ENCODE measurements around the gene AP2S1.
"Not testable (repeated sequence)": the region's sequence is repeated elsewhere in the genome, so short reads cannot be mapped to it uniquely, and the experiment has no call there.

AP2S1 gene

DNA sequence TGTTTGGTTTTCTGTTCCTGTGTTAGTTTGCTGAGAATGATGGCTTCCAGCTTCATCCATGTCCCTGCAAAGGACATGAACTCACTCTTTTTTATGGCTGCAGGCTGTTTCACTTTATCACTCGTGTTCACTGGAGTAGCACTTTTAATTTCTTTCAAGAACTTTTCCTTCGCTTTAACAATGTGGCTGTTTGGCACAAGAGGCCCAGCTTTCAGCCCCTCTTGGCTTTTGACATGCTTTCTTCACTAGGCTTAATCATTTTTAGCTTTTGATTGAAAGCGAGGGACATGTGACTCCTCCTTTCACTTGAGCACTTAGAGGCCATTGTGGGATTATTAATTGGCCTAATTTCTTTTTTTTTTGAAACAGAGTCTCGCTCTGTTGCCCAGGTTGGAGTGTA is 32.1 kb upstream of the AP2S1 start:
- not testable (repeated sequence) for H3K27me3 ChIP-seq (ENCODE audit: control insufficient read depth, insufficient read depth, low read length); H3K36me3 ChIP-seq (ENCODE audit: control insufficient read depth, insufficient read depth, low read length); H3K9ac ChIP-seq (ENCODE audit: low read length); H3K27ac ChIP-seq (ENCODE audit: low read depth, low read length); H3K4me1 ChIP-seq (ENCODE audit: control insufficient read depth, insufficient read depth, low read length); H3K9me3 ChIP-seq (ENCODE audit: control insufficient read depth, insufficient read depth, low read depth, low read length); H3K4me3 ChIP-seq (ENCODE audit: low read depth, low read length)

DNA sequence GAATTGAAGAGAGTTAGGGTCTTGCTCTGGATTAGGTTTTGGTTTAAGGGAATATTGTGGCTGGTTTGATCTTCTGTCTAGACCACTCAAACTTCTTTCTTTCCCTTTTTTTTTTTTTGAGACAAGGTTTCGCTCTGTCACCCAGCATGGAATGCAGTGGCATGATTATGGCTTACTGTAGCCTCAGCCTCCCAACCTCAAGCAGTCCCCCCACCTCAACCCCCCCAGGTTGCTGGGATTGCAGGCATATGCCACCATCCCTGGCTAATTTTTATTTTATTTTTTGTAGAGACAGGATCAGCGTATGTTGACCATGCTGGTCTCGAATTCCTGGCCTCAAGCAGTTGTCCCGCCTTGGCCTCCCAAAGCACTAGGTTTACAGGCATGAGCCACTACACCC is 31.4 kb upstream of the AP2S1 start:
- H3K9ac ChIP-seq (ENCODE audit: low read length) = no peak overlapping the region
- no peak overlapping the region for H3K27ac ChIP-seq (ENCODE audit: low read depth, low read length)
- no peaks in the 10 kb centered on the region for H3K9me3 ChIP-seq (ENCODE audit: control insufficient read depth, insufficient read depth, low read depth, low read length)
- no peak overlapping the region for H3K4me3 ChIP-seq (ENCODE audit: low read depth, low read length)
- H3K4me1 ChIP-seq (ENCODE audit: control insufficient read depth, insufficient read depth, low read length) = no peaks in the 10 kb centered on the region
- H3K36me3 ChIP-seq (ENCODE audit: control insufficient read depth, insufficient read depth, low read length) = no peaks in the 10 kb centered on the region
- no peaks in the 10 kb centered on the region for H3K27me3 ChIP-seq (ENCODE audit: control insufficient read depth, insufficient read depth, low read length)

DNA sequence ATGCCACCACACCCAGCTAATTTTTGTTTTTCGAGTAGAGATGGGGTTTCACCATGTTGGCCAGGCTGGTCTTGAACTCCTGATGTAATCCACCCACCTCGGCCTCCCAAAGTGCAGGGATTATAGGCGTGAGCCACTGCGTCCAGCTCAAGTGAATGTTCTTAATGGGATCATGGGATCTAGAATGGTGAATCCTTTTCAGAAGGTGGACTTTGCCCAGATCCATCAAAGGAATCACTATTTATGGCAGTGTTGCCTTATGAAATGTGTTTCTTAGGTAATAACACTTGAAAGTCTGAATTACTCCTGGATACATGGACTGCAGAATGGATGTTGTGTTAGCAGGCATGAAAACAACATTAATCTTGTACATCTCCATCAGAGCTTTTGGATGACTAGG is 30.4 kb upstream of the AP2S1 start:
- Histone ChIP-seq H3K4me3 (ENCODE audit: low read depth, low read length) (no peak overlapping the region), H3K9me3 (ENCODE audit: control insufficient read depth, insufficient read depth, low read depth, low read length) (no peaks in the 10 kb centered on the region), H3K27me3 (ENCODE audit: control insufficient read depth, insufficient read depth, low read length) (no peaks in the 10 kb centered on the region), H3K27ac (ENCODE audit: low read depth, low read length) (no peak overlapping the region), H3K36me3 (ENCODE audit: control insufficient read depth, insufficient read depth, low read length) (no peaks in the 10 kb centered on the region), H3K9ac (ENCODE audit: low read length) (no peak overlapping the region), H3K4me1 (ENCODE audit: control insufficient read depth, insufficient read depth, low read length) (no peaks in the 10 kb centered on the region)

DNA sequence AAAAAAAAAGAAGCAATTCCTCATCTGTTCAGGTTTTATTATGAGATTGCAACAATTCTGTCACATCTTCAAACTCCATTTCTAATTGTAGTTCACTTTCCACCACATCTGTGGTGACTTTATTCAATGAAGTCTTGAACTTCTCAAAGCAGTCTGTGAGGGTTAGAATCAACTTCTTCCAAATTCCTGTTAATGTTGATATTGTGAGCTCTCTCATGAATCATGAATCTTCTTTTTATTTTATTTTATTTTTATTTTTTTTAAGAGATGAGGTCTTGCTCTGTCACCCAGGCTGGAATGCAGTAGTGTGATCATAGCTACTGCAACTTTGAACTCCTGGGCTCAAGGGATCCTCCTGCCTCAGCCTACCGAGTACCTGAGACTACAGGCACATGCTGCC is 29.8 kb upstream of the AP2S1 start:
- Histone ChIP-seq H3K27me3 (ENCODE audit: control insufficient read depth, insufficient read depth, low read length) (no peaks in the 10 kb centered on the region), H3K27ac (ENCODE audit: low read depth, low read length) (no peak overlapping the region), H3K9ac (ENCODE audit: low read length) (no peak overlapping the region), H3K9me3 (ENCODE audit: control insufficient read depth, insufficient read depth, low read depth, low read length) (no peaks in the 10 kb centered on the region), H3K36me3 (ENCODE audit: control insufficient read depth, insufficient read depth, low read length) (no peaks in the 10 kb centered on the region), H3K4me3 (ENCODE audit: low read depth, low read length) (no peak overlapping the region), H3K4me1 (ENCODE audit: control insufficient read depth, insufficient read depth, low read length) (0 out of 2 replicates have a peak, but pooled peaks cover under 1% of the 10 kb centered on the region)

DNA sequence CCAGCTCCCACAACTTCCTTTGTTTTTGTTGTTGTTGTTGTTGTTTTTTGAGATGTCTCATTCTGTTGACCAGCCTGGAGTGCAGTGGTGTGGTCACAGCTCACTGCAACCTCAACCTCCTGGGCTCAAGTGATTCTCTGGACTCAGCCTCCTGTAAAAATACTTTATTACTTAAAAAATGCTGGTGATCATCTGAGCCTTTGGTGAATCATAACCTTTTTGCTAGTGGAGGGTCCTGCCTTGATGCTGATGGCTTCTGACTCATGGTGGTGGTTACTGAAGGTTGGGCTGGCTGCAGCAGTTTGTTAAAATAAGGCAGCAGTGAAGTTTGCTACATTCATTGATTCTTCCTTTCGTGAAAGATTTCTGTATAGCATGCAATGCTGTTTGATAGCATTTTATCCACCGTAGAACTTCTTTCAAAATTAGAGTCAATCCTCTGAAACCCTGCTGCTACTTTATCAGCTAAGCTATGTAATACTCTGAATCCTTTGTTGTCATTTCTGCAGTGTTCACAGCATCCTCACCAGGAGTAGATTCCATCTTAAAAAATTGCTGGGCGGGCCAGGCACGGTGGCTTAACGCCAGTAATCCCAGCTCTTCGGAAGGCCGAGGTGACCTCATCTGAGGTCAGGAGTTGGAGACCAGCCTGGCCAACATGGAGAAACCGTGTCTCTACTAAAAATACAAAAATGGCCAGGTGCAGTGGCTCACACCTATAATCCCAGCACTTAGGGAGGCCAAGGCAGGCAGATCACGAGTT is 28.1 kb upstream of the AP2S1 start:
- H3K36me3 ChIP-seq (ENCODE audit: control insufficient read depth, insufficient read depth, low read length) = no peaks in the 10 kb centered on the region
- no peaks in the 10 kb centered on the region for H3K27me3 ChIP-seq (ENCODE audit: control insufficient read depth, insufficient read depth, low read length)
- H3K9me3 ChIP-seq (ENCODE audit: control insufficient read depth, insufficient read depth, low read depth, low read length) = no peaks in the 10 kb centered on the region
- no peak overlapping the region for H3K27ac ChIP-seq (ENCODE audit: low read depth, low read length)
- 0 out of 2 replicates have a peak, but pooled peaks cover 4% of the 10 kb centered on the region for H3K4me1 ChIP-seq (ENCODE audit: control insufficient read depth, insufficient read depth, low read length)
- H3K4me3 ChIP-seq (ENCODE audit: low read depth, low read length) = no peak overlapping the region
- H3K9ac ChIP-seq (ENCODE audit: low read length) = no peak overlapping the region

DNA sequence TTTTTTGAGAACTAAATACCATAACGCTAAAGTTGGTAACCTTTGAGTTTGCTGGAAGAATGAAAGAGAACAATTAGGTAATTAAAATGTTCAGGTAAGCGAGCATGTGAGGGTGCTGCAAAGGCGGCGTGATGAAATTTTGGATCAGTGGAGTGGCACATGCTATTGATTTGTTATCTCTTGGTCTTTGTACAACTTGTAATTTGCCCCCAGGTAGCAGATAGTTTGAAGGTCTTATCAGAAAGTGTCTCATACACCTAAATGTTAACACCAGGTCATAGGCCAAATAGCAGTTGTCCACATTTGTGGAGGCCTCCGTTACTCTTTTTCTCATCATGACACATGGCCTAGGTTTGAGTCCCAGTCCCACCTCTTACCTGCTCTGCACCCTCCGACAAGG is 25.0 kb upstream of the AP2S1 start:
- H3K9me3 ChIP-seq (ENCODE audit: control insufficient read depth, insufficient read depth, low read depth, low read length) = no peaks in the 10 kb centered on the region
- H3K4me1 ChIP-seq (ENCODE audit: control insufficient read depth, insufficient read depth, low read length) = 0 out of 2 replicates have a peak, but pooled peaks cover 4% of the 10 kb centered on the region
- H3K4me3 ChIP-seq (ENCODE audit: low read depth, low read length) = no peak overlapping the region
- no peak overlapping the region for H3K9ac ChIP-seq (ENCODE audit: low read length)
- H3K27me3 ChIP-seq (ENCODE audit: control insufficient read depth, insufficient read depth, low read length) = no peaks in the 10 kb centered on the region
- H3K27ac ChIP-seq (ENCODE audit: low read depth, low read length) = peak overlapping the region; percentile 10; the same call in 1 of the 2 replicates
- H3K36me3 ChIP-seq (ENCODE audit: control insufficient read depth, insufficient read depth, low read length) = no peaks in the 10 kb centered on the region

DNA sequence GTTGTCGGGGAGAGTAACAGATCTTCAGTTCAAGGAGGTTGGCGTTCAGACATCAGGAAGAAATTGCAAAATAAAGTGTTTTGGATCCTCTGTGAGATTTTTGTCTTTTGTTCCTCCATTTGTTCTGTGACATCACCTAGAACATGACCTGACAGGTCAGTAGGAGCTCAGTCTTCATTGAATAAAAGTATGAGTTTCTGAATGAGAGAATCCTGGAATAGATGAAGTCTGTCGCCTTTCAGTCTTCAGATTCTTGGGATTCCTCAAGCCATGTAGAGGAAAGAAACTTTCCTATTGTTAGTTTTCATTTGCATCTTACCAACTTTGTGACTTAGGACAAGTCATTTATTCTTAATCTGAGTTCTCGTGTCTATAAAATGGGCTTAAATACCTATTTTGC is 24.6 kb upstream of the AP2S1 start:
- Histone ChIP-seq H3K9me3 (ENCODE audit: control insufficient read depth, insufficient read depth, low read depth, low read length) (no peaks in the 10 kb centered on the region), H3K36me3 (ENCODE audit: control insufficient read depth, insufficient read depth, low read length) (no peaks in the 10 kb centered on the region), H3K4me3 (ENCODE audit: low read depth, low read length) (no peak overlapping the region), H3K9ac (ENCODE audit: low read length) (no peak overlapping the region), H3K27me3 (ENCODE audit: control insufficient read depth, insufficient read depth, low read length) (no peaks in the 10 kb centered on the region), H3K4me1 (ENCODE audit: control insufficient read depth, insufficient read depth, low read length) (0 out of 2 replicates have a peak, but pooled peaks cover 4% of the 10 kb centered on the region), H3K27ac (ENCODE audit: low read depth, low read length) (peak overlapping the region; percentile 10; the same call in 1 of the 2 replicates)

DNA sequence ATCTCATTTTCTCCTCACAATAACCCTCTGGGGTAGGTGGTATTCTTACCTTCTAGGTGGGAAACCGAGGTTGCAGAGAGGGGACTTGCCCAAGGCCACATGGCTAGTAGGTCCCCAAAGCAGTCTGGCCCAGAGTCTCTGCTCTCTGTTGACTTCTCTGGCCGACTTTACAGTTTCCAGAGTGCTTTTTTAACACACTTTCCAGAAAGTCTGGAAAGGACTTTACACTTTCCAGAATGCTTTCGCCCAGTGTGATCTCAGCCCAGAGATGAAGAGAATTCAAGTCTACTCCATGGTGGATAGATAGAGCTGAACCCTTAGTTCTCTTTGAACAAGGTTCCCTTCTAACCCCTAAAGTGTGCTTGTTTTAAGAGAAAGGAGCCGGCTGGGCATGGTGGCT is 22.3 kb upstream of the AP2S1 start:
- Histone ChIP-seq H3K9me3 (ENCODE audit: control insufficient read depth, insufficient read depth, low read depth, low read length) (no peaks in the 10 kb centered on the region), H3K27ac (ENCODE audit: low read depth, low read length) (no peak overlapping the region), H3K27me3 (ENCODE audit: control insufficient read depth, insufficient read depth, low read length) (no peaks in the 10 kb centered on the region), H3K36me3 (ENCODE audit: control insufficient read depth, insufficient read depth, low read length) (no peaks in the 10 kb centered on the region), H3K9ac (ENCODE audit: low read length) (no peak overlapping the region), H3K4me3 (ENCODE audit: low read depth, low read length) (no peak overlapping the region), H3K4me1 (ENCODE audit: control insufficient read depth, insufficient read depth, low read length) (0 out of 2 replicates have a peak, but pooled peaks cover 4% of the 10 kb centered on the region)

DNA sequence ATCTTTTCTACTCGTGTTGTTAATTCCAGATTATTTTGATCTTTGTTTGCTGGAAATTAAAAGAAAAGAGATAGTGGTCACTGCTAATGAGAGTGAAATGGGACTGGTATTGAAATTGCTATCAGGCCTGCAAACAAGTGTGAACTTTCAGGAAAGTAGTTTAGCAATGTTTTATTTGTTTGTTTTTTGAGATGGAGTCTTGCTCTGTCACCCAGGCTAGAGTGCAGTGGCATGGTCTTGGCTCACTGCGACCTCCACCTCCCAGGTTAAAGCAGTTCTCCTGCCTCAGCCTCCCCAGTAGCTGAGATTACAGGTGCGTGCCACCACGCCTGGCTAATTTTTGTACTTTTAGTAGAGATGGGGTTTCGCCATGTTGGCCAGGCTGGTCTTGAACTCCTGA is 20.5 kb upstream of the AP2S1 start:
- not testable (repeated sequence) for H3K9me3 ChIP-seq (ENCODE audit: control insufficient read depth, insufficient read depth, low read depth, low read length); H3K4me3 ChIP-seq (ENCODE audit: low read depth, low read length); H3K9ac ChIP-seq (ENCODE audit: low read length); H3K36me3 ChIP-seq (ENCODE audit: control insufficient read depth, insufficient read depth, low read length); H3K27ac ChIP-seq (ENCODE audit: low read depth, low read length); H3K27me3 ChIP-seq (ENCODE audit: control insufficient read depth, insufficient read depth, low read length)
- peaks cover 19% of the 10 kb centered on the region for H3K4me1 ChIP-seq (ENCODE audit: control insufficient read depth, insufficient read depth, low read length)

DNA sequence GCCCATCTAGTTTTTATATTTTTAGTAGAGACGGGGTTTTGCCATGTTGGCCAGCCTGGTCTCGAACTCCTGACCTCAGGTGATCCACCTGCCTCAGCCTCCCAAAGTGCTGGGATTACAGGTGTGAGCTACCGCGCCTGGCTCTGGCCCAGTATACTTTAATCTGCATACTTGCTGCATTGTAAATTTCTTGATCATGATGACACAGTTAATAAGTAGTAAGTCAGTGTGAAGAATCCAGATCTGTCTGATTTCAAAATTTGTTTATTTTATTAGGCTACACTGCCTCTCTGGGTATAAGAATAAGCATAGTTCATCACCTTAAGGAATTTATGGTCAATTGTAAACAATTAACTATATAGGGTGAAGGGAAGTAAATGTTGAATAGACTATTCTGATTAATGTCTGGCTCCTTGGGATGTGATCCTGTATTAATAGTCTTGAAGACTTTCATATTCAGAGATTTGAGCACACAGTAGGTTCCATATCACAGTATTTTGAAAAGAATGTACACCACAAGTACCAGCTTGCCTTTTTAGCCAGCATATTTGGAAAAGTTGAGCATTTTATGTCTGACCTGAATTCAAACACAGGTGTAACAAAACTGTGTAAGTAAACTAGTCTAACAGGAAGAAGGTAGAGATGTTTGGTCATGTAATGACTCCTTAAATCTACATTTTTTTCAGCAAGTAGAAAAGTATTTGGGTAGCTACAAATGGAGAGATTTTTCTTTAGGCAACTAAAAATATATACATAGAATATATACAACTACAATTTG is 17.6 kb upstream of the AP2S1 start:
- Histone ChIP-seq H3K27me3 (ENCODE audit: control insufficient read depth, insufficient read depth, low read length) (no peaks in the 10 kb centered on the region), H3K4me3 (ENCODE audit: low read depth, low read length) (no peak overlapping the region), H3K9ac (ENCODE audit: low read length) (no peak overlapping the region), H3K4me1 (ENCODE audit: control insufficient read depth, insufficient read depth, low read length) (peaks cover 40% of the 10 kb centered on the region), H3K27ac (ENCODE audit: low read depth, low read length) (no peak overlapping the region), H3K9me3 (ENCODE audit: control insufficient read depth, insufficient read depth, low read depth, low read length) (no peaks in the 10 kb centered on the region), H3K36me3 (ENCODE audit: control insufficient read depth, insufficient read depth, low read length) (peaks cover 3% of the 10 kb centered on the region; the same call in 1 of the 2 replicates)

DNA sequence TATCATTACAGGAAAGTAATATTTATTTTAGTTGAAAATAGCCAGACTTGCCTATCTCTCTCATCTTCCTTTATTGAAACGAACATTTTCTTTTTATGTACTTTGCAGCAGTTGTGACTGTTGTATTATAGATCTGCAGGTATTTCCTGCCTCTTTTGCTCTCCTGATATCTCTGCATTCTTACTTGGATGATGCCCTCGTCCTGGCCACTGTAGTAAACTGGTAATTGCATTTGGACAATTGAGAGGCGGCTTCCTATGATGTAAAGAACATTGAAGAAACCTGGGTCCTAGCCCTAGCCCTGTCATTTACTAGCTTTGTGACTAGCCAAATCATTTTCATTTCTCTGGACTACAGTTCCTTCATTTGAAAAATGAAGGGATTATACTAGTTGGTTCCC is 16.5 kb upstream of the AP2S1 start:
- H3K9ac ChIP-seq (ENCODE audit: low read length) = no peak overlapping the region
- no peak overlapping the region for H3K27ac ChIP-seq (ENCODE audit: low read depth, low read length)
- no peaks in the 10 kb centered on the region for H3K9me3 ChIP-seq (ENCODE audit: control insufficient read depth, insufficient read depth, low read depth, low read length)
- H3K4me1 ChIP-seq (ENCODE audit: control insufficient read depth, insufficient read depth, low read length) = peaks cover 51% of the 10 kb centered on the region
- H3K36me3 ChIP-seq (ENCODE audit: control insufficient read depth, insufficient read depth, low read length) = peaks cover 3% of the 10 kb centered on the region; the same call in 1 of the 2 replicates
- H3K27me3 ChIP-seq (ENCODE audit: control insufficient read depth, insufficient read depth, low read length) = no peaks in the 10 kb centered on the region
- no peak overlapping the region for H3K4me3 ChIP-seq (ENCODE audit: low read depth, low read length)

Measured in HUES6 (cell line).